ENCODE measurements around the gene ME2.
"Not testable (repeated sequence)": the region's sequence is repeated elsewhere in the genome, so short reads cannot be mapped to it uniquely, and the experiment has no call there.

Gene ME2

GRCh38 chr18:50987261-50987660, 108.3 kb downstream of the ME2 start:
- no peak for TF ChIP-seq CTCF (IDR thresholded peaks at IDR 0.05; ENCODE audit: extremely low read depth, missing control alignments)

GRCh38 chr18:50989711-50990110, 110.8 kb downstream of the ME2 start:
- no peak for TF ChIP-seq CTCF (IDR thresholded peaks at IDR 0.05; ENCODE audit: extremely low read depth, missing control alignments)
- DNase-seq (ENCODE audit: low spot score) = no peak

More at GRCh38 chr18:50987261-50987660, 108.3 kb downstream of the ME2 start:
- no peak for DNase-seq (ENCODE audit: low spot score)

- TF ChIP-seq CTCF (IDR thresholded peaks at IDR 0.05; ENCODE audit: extremely low read depth, missing control alignments) = no peak
- DNase-seq (ENCODE audit: low spot score) = no peak
Measured at GRCh38 chr18:50992351-50992762, 113.4 kb downstream of the ME2 start.

- TF ChIP-seq CTCF (IDR thresholded peaks at IDR 0.05; ENCODE audit: extremely low read depth, missing control alignments) = no peak
- DNase-seq (ENCODE audit: low spot score) = no peak
Measured at GRCh38 chr18:50994031-50994430, 115.1 kb downstream of the ME2 start.

GRCh38 chr18:51003174-51003573, 124.3 kb downstream of the ME2 start:
- not testable (repeated sequence) for DNase-seq (ENCODE audit: low spot score)
